Small intestine (tissue), 7 donors: ENCODE measurements around the gene COX4I2. TPM values are rescaled to one million over a fixed set of nuclear protein-coding genes. Genes with fewer than 3 reads are reported as not detected.
"Not testable (repeated sequence)": the region's sequence is repeated elsewhere in the genome, so short reads cannot be mapped to it uniquely, and the experiment has no call there.

Experiments used
- DNase-seq, 2 donors: peaks; one replicate each; pipeline versions ENCODE4 v3.0.0 to v3.0.0-alpha.2; 2013
- FAIRE-seq: peaks from 2 replicates; lab custom pipeline; 2012; peaks lifted over from hg19 to GRCh38; lab: Jason Lieb, UNC
- H3K27ac ChIP-seq, 3 donors: one replicate each; pipeline ENCODE4 v1.5.1; 2013; ENCODE audit warnings: low read length in 2 of 3, mild to moderate bottlenecking in 2 of 3, control low read depth in 1 of 3, inconsistent platforms in 1 of 3, low read depth in 1 of 3, moderate library complexity in 1 of 3
- H3K27me3 ChIP-seq, 3 donors: one replicate each; pipeline ENCODE4 v1.6.1; 2013; ENCODE audit warnings: low read length in 3 of 3, inconsistent platforms in 1 of 3; ENCODE audit not compliant: control insufficient read depth in 3 of 3, insufficient read depth in 3 of 3
- H3K36me3 ChIP-seq, 3 donors: one replicate each; pipeline ENCODE4 v1.6.1; 2013; ENCODE audit warnings: low read length in 3 of 3, inconsistent platforms in 1 of 3, low read depth in 1 of 3, mild to moderate bottlenecking in 1 of 3, moderate library complexity in 1 of 3; ENCODE audit not compliant: control insufficient read depth in 3 of 3, insufficient read depth in 2 of 3
- H3K4me1 ChIP-seq, 3 donors: one replicate each; pipeline ENCODE4 v1.6.1; 2013; ENCODE audit warnings: low read length in 2 of 3, inconsistent platforms in 1 of 3, low read depth in 1 of 3, mild to moderate bottlenecking in 1 of 3, moderate library complexity in 1 of 3; ENCODE audit not compliant: control insufficient read depth in 3 of 3, insufficient read depth in 2 of 3
- H3K4me3 ChIP-seq, 3 donors: one replicate each; pipeline ENCODE4 v1.5.1; 2013; ENCODE audit warnings: low read length in 3 of 3, control low read depth in 1 of 3, inconsistent platforms in 1 of 3, low read depth in 1 of 3, mild to moderate bottlenecking in 1 of 3, moderate library complexity in 1 of 3
- H3K9me3 ChIP-seq, 2 donors: one replicate each; pipeline ENCODE4 v1.6.1; 2013; ENCODE audit warnings: low read depth in 1 of 2, low read length in 1 of 2; ENCODE audit not compliant: control insufficient read depth in 2 of 2, insufficient read depth in 1 of 2
- WGBS, 3 donors: extraction: QIAGEN DNeasy Blood & Tissue Kit; methylation state at CpG; one replicate each; pipeline ENCODE4 v1.1.7; 2013; 5-methylcytosine and 5-hydroxymethylcytosine counted together
- polyA plus RNA-seq, 4 donors: library from polyadenylated mRNA; stranded (reverse) in 3 of 4; unstranded in 1 of 4; fragments of 200-250 nt in 3 of 4; fragments of 120-200 nt in 1 of 4; gene quantifications; one replicate each; pipeline versions ENCODE4 v1.2.1 to v1.2.3, GENCODE V29; 2013
- donor health status: healthy with polysubstance abuse.
- donor health status: control.
- donor health status: control.
- donor health status: Bipolar disorder and iron deficiency.
- donor health status: healthy.

The COX4I2 gene
- polyA plus RNA-seq, 4 donors, result 0.81 to 3.7 TPM; not detected in 2

- no peaks in the 10 kb centered on the region for H3K9me3 ChIP-seq
- WGBS, 3 donors, result 63 to 88% (median 80%) methylated on average over 4 of the region's 4 CpGs
- peaks cover 0 to 8% (median 0%) of the 10 kb centered on the region in 3 donors for H3K27me3 ChIP-seq
- no peaks in the 10 kb centered on the region for H3K36me3 ChIP-seq
- no peaks in the 10 kb centered on the region for H3K4me1 ChIP-seq
- H3K4me3 ChIP-seq, result no peak overlapping the region
- H3K27ac ChIP-seq, result no peak overlapping the region
- no peak for FAIRE-seq
- no peak for DNase-seq
Measured at GRCh38 chr20:31638317-31638716, 605 bp downstream of the COX4I2 start.

GRCh38 chr20:31638816-31639215 lies 1.1 kb downstream of the COX4I2 start:
- Histone ChIP-seq H3K4me3 (no peak overlapping the region), H3K27ac (no peak overlapping the region), H3K36me3 (no peaks in the 10 kb centered on the region), H3K9me3 (no peaks in the 10 kb centered on the region), H3K27me3 (peaks cover 0 to 8% (median 0%) of the 10 kb centered on the region in 3 donors), H3K4me1 (no peaks in the 10 kb centered on the region)
- FAIRE-seq (no peak), DNase-seq (no peak)
- 62 to 78% (median 70%) methylated on average over 4 of the region's 4 CpGs for WGBS, 3 donors

- peaks cover 0 to 8% (median 0%) of the 10 kb centered on the region in 3 donors for H3K27me3 ChIP-seq
- no peaks in the 10 kb centered on the region for H3K36me3 ChIP-seq
- 44 to 68% (median 66%) methylated on average over 3 of the region's 3 CpGs for WGBS, 3 donors
- no peak overlapping the region for H3K4me3 ChIP-seq
- DNase-seq (no peak), FAIRE-seq (no peak)
- no peak overlapping the region for H3K27ac ChIP-seq
- H3K4me1 ChIP-seq, result no peaks in the 10 kb centered on the region
- no peaks in the 10 kb centered on the region for H3K9me3 ChIP-seq
Measured at GRCh38 chr20:31640259-31640658, 2.5 kb downstream of the COX4I2 start.

GRCh38 chr20:31641391-31641790 lies 3.7 kb downstream of the COX4I2 start:
- DNase-seq (no peak), FAIRE-seq (no peak)
- Histone ChIP-seq H3K27ac (no peak overlapping the region), H3K4me1 (no peaks in the 10 kb centered on the region), H3K4me3 (no peak overlapping the region), H3K9me3 (no peaks in the 10 kb centered on the region), H3K36me3 (no peaks in the 10 kb centered on the region), H3K27me3 (peaks cover 0 to 8% (median 0%) of the 10 kb centered on the region in 3 donors)
- WGBS, 3 donors, result 81 to 94% (median 84%) methylated on average over 6 of the region's 6 CpGs

- Histone ChIP-seq H3K4me3 (no peak overlapping the region), H3K4me1 (no peaks in the 10 kb centered on the region), H3K27me3 (peaks cover 0 to 7% (median 0%) of the 10 kb centered on the region in 3 donors), H3K9me3 (no peaks in the 10 kb centered on the region), H3K36me3 (no peaks in the 10 kb centered on the region), H3K27ac (no peak overlapping the region)
- 52 to 83% (median 69%) methylated on average over 1 of the region's 1 CpG for WGBS, 3 donors
- FAIRE-seq, result no peak
- DNase-seq, result no peak
Measured at GRCh38 chr20:31642837-31643236, 5.1 kb downstream of the COX4I2 start.

GRCh38 chr20:31643522-31643921 lies 5.8 kb downstream of the COX4I2 start:
- no peaks in the 10 kb centered on the region for H3K9me3 ChIP-seq
- no peak overlapping the region for H3K27ac ChIP-seq
- DNase-seq (no peak), FAIRE-seq (no peak)
- no peaks in the 10 kb centered on the region for H3K27me3 ChIP-seq
- H3K4me3 ChIP-seq, result no peak overlapping the region
- WGBS, 3 donors, result 88 to 90% (median 89%) methylated on average over 4 of the region's 4 CpGs
- no peaks in the 10 kb centered on the region for H3K36me3 ChIP-seq
- no peaks in the 10 kb centered on the region for H3K4me1 ChIP-seq

- FAIRE-seq, result no peak
- WGBS, 3 donors, result 74 to 82% (median 75%) methylated on average over 8 of the region's 8 CpGs
Measured at GRCh38 chr20:31644701-31645100, 7.0 kb downstream of the COX4I2 start.

GRCh38 chr20:31648104-31648503 lies 10.4 kb downstream of the COX4I2 start:
- not testable (repeated sequence) for H3K9me3 ChIP-seq, H3K4me3 ChIP-seq, H3K27me3 ChIP-seq, FAIRE-seq, H3K27ac ChIP-seq, DNase-seq, H3K36me3 ChIP-seq, H3K4me1 ChIP-seq
- 47 to 75% (median 61%) methylated on average over 3 of the region's 3 CpGs for WGBS, 3 donors

More at GRCh38 chr20:31644701-31645100, 7.0 kb downstream of the COX4I2 start:
- DNase-seq, result no peak
- Histone ChIP-seq H3K36me3 (no peaks in the 10 kb centered on the region), H3K4me3 (no peak overlapping the region), H3K27ac (no peak overlapping the region), H3K4me1 (no peaks in the 10 kb centered on the region), H3K27me3 (no peaks in the 10 kb centered on the region), H3K9me3 (no peaks in the 10 kb centered on the region)

GRCh38 chr20:31652917-31653396 lies 15.2 kb downstream of the COX4I2 start:
- WGBS, 3 donors, result 9 to 27% (median 26%) methylated on average over 5 of the region's 5 CpGs

More at GRCh38 chr20:31652917-31653396, 15.2 kb downstream of the COX4I2 start:
- no peaks in the 10 kb centered on the region for H3K4me1 ChIP-seq
- H3K4me3 ChIP-seq, result no peak overlapping the region
- DNase-seq, result no peak
- H3K9me3 ChIP-seq, result no peaks in the 10 kb centered on the region
- H3K36me3 ChIP-seq, result no peaks in the 10 kb centered on the region
- H3K27me3 ChIP-seq, result no peaks in the 10 kb centered on the region
- H3K27ac ChIP-seq, result no peak overlapping the region
- no peak for FAIRE-seq
